GM12874 (cell line): ENCODE data around the gene ASB10.

ENCODE experiments used
- CTCF ChIP-seq: IDR thresholded peaks from 2 replicates; pipeline ENCODE4 v1.5.1; 2011; ENCODE audit warnings: low read depth, mild to moderate bottlenecking, control low read depth, low read length, moderate library complexity; ENCODE audit not compliant: insufficient read depth

ASB10 gene

GRCh38 chr7:151167197-151167961 is 19.7 kb downstream of the ASB10 start, which contains the start of gene GBX1:
Gene GBX1, minus strand, starts transcription at chr7:151167694. Its CDS starts 146 bp downstream, at chr7:151167548.
- TF ChIP-seq CTCF, result no peak

GRCh38 chr7:151166629-151167196 is 20.3 kb downstream of the ASB10 start:
- no peak for TF ChIP-seq CTCF

- no peak for TF ChIP-seq CTCF
These were observed 25.3 kb downstream of the ASB10 start for GRCh38 chr7:151161757-151162156.

- no peak for TF ChIP-seq CTCF
These were observed 29.3 kb downstream of the ASB10 start for GRCh38 chr7:151157645-151158329.

GRCh38 chr7:151152643-151153513 is 34.2 kb downstream of the ASB10 start:
- no peak for TF ChIP-seq CTCF

- TF ChIP-seq CTCF, result no peak
These were observed 36.7 kb downstream of the ASB10 start for GRCh38 chr7:151150388-151150787.
